D721Med (cell line): ENCODE results near the gene IL1RAP.

ENCODE experiments used
- DNase-seq: peaks from one replicate; pipeline ENCODE4 v3.0.0; 2011; ENCODE audit warnings: low spot score; ENCODE audit not compliant: insufficient read length
- FAIRE-seq: peaks from 2 replicates; lab custom pipeline; 2011; peaks lifted over from hg19 to GRCh38; lab: Jason Lieb, UNC
- TF ChIP-seq, protein P1 (sequence below): IDR thresholded peaks from 2 replicates; pipeline ENCODE4 v1.5.1; 2012; ENCODE audit warnings: mild to moderate bottlenecking, control low read depth; ENCODE audit not compliant: insufficient read depth; ENCODE audit errors: missing control alignments

Gene IL1RAP

GRCh38 chr3:190585805-190586630 is 72.1 kb downstream of the IL1RAP start:
- FAIRE-seq (no peak), DNase-seq (no peak)

DNA sequence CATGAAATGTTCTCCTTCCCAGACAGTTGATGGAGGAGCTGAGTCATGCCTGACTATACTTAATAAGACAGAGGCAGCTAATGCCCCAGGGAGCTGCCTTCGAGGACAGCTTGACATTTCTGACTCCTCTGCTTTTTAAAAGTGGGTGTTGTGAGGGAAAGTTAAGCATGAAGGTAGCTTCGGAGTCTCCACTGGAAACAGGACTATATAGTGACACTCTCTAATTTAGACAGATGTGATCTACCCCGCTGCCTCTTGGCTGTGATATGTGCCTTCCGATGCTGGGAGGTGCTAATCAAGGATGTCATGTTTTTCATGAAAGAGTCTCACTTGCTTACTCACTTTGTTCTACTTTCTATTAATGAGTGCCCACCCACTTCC is 72.7 kb downstream of the IL1RAP start:
- TF ChIP-seq, protein P1, sequence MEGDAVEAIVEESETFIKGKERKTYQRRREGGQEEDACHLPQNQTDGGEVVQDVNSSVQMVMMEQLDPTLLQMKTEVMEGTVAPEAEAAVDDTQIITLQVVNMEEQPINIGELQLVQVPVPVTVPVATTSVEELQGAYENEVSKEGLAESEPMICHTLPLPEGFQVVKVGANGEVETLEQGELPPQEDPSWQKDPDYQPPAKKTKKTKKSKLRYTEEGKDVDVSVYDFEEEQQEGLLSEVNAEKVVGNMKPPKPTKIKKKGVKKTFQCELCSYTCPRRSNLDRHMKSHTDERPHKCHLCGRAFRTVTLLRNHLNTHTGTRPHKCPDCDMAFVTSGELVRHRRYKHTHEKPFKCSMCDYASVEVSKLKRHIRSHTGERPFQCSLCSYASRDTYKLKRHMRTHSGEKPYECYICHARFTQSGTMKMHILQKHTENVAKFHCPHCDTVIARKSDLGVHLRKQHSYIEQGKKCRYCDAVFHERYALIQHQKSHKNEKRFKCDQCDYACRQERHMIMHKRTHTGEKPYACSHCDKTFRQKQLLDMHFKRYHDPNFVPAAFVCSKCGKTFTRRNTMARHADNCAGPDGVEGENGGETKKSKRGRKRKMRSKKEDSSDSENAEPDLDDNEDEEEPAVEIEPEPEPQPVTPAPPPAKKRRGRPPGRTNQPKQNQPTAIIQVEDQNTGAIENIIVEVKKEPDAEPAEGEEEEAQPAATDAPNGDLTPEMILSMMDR: no peak
- no peak for FAIRE-seq
- DNase-seq: no peak

More at GRCh38 chr3:190585805-190586630, 72.1 kb downstream of the IL1RAP start:
- TF ChIP-seq, protein P1: no peak

DNA sequence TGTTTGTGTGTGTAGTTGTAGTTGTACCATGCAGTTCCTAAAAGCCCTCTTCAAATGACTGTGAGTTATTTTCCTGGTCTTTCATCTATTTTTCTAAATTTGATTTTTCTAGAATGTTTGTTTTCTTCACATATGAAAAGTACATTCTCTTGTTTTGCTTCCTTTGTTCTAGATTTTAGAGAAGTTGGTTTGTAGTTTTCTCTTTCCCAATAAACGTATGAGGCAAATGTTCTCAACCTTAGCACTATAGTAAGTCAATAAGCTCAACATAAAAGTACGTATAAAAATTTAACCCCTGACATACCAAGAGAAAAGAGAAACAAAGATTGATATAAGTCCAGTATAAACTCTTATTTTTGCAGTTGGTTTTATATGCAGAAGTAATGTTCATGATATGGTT is 74.7 kb downstream of the IL1RAP start:
- DNase-seq (no peak), FAIRE-seq (no peak)
- TF ChIP-seq, protein P1: no peak

GRCh38 chr3:190589326-190589725 is 75.4 kb downstream of the IL1RAP start:
- DNase-seq: no peak
- TF ChIP-seq, protein P1: no peak
- no peak for FAIRE-seq

DNA sequence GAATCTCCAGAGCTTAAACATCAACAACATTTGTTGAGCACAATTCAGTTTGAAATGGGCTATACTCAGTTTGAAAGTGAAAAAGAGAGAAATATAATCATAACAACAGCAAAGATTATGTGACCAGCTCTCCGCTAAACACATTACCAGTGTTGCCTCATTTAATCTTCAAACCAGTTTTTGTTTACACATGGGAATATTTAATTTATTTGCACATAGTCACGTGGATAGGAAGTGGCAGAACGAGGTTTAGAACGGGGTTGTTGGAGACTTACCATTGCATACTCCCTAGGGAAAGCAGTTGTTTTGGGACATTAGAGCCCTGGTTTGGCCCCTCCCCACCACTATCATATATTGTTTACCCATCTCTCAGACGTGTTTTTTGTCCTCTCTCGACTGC is 77.2 kb downstream of the IL1RAP start:
- DNase-seq (no peak), FAIRE-seq (no peak)
- TF ChIP-seq, protein P1: no peak

DNA sequence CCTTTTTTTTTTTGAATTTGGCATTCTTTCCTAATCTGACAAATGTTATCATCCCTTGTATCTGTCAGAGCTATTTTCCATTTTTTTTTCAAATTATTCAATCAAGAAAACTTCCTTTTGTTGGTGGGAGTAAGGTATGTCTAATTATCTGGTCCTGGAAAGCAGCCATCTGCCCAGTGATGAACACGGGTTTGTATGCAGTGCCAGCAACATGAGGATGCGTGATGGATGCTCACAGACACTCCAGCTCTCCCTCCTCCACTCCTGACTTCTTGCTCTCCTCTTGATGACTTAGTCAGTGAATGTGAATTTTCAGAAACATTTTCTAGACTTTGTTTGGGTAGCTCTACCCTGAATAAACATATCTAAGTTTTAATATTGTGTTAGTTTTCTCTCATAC is 79.2 kb downstream of the IL1RAP start:
- no peak for FAIRE-seq
- no peak for DNase-seq

More for the DNA sequence above, 79.2 kb downstream of the IL1RAP start:
- TF ChIP-seq, protein P1: no peak
